Fibroblast of villous mesenchyme (primary cell): ENCODE measurements around the gene LCORL. TPM values are rescaled to one million over a fixed set of nuclear protein-coding genes. Genes with fewer than 3 reads are reported as not detected.
A peak's percentile ranks its signal among the peaks of the same experiment; 100 is the strongest.

Source experiments
- DNase-seq: peaks from one replicate; pipeline ENCODE4 v3.0.0-alpha.2; 2010; ENCODE audit warnings: low read depth
- H3K4me3 ChIP-seq: 2 replicates; pipeline ENCODE4 v1.5.1; 2011; ENCODE audit warnings: low read depth, mild to moderate bottlenecking, low read length
- total RNA-seq: library from RNA; depleted of rRNA; stranded (reverse); fragments of >200 nt; gene quantifications from 2 replicates; pipeline ENCODE4 v1.2.3, GENCODE V29; 2012
- TF ChIP-seq, protein P1 (sequence below): IDR thresholded peaks from 2 replicates; pipeline ENCODE4 v1.5.1; 2012; ENCODE audit warnings: low read depth, mild to moderate bottlenecking, low read length; ENCODE audit not compliant: insufficient read depth

Gene LCORL
- total RNA-seq, 1 donor: 19.4 TPM

DNA sequence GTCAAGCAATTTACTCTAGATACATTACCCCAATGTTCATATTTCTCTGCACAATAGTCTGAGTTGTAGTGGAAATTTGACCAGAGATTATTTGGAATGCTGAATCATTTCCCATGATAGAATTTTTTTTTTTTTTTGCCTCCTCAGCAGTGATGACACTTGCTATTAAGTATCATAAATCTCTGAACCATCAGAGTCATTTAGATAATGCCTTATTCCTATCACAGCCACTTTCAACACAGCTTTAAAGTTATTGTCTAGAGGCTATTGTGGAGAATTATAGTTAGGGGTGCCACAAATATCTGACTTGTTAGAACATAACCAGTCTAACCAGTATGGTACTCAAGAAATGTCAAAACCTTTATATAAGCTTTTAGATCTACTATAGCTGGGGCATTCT lies 79.8 kb downstream of the LCORL start:
- no peak for DNase-seq
- H3K4me3 ChIP-seq: no peak overlapping the region

DNA sequence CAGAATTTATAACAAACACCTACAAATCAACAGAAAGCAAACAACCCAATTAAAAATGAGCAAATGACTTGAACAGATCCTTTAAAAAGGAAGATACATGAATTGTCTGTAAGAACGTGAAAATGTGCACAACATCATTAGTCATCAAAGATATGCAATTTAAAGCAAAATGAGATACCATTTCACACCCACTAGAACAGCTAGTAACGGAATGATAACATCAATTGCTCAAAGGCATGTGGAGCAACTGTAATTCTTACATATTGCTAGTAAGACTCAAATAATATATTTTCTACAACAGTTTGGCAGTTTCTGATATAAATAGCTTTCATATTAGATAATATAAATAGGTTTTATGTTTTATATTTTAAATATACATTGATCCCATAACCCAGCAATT lies 82.5 kb downstream of the LCORL start:
- DNase-seq: peak; percentile 47

More for the DNA sequence above, 79.8 kb downstream of the LCORL start:
- TF ChIP-seq, protein P1, sequence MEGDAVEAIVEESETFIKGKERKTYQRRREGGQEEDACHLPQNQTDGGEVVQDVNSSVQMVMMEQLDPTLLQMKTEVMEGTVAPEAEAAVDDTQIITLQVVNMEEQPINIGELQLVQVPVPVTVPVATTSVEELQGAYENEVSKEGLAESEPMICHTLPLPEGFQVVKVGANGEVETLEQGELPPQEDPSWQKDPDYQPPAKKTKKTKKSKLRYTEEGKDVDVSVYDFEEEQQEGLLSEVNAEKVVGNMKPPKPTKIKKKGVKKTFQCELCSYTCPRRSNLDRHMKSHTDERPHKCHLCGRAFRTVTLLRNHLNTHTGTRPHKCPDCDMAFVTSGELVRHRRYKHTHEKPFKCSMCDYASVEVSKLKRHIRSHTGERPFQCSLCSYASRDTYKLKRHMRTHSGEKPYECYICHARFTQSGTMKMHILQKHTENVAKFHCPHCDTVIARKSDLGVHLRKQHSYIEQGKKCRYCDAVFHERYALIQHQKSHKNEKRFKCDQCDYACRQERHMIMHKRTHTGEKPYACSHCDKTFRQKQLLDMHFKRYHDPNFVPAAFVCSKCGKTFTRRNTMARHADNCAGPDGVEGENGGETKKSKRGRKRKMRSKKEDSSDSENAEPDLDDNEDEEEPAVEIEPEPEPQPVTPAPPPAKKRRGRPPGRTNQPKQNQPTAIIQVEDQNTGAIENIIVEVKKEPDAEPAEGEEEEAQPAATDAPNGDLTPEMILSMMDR: no peak

DNA sequence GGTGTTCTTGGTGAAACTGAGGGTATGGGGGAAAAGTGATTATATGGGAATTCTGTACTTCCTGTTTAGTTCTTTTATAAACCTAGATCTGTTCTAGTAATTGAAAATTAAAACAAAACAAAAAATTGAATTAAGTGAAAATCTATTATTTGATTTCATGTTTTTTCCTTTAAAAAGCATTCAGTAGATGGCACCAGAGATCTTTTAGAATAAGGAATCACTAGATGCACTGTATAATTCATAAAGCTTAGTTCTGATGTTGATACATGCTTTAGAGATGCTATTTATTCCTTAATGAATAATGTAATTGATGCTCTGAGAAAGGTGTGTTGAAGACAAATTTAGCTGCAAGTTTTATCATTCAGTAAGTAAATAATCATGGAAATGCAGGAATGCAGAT lies 87.3 kb downstream of the LCORL start:
- DNase-seq: peak; percentile 11
- H3K4me3 ChIP-seq: no peak overlapping the region
- TF ChIP-seq, protein P1: peak; percentile 23

More for the DNA sequence above, 82.5 kb downstream of the LCORL start:
- TF ChIP-seq, protein P1: no peak
- H3K4me3 ChIP-seq: no peak overlapping the region

DNA sequence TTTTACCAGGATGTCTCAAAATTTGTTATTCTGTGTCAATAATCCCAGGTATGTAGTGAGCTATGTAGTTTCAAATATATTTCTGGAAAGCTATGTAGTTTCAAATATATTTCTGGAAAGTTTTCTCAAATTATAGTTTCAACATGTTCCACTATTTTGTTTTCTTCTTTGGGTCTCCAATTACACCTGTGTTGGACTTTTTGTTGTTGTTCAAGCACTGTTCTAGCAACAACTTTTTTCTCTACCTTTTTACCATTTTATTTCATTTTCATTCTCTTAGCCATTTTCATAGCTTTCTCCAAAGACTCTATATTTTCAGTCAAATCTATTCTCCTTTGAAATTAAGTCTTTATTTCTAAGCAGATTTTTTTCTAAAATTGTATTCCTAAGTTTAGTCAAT lies 88.4 kb downstream of the LCORL start:
- TF ChIP-seq, protein P1: no peak
- H3K4me3 ChIP-seq: no peak overlapping the region
- no peak for DNase-seq

DNA sequence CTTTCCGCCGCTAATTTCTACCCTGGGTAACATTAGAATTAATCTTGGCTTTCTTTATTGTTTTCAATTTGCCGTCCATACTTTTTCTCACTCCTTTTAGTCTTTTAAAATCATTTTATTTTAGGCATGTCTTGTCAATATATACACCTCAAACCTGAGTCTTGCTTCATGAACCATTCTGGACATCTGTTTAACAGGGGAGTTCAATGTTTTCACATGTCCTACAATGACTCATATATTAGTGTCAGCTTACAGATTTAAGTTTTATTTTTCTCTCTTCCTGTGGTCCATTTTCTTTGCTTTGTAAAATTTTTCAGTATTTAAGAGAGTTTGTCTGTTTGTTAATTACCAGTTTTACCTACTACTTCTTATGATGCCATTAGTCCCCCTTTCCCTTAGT lies 89.5 kb downstream of the LCORL start:
- TF ChIP-seq, protein P1: no peak
- DNase-seq: peak; percentile 31
- no peak overlapping the region for H3K4me3 ChIP-seq

DNA sequence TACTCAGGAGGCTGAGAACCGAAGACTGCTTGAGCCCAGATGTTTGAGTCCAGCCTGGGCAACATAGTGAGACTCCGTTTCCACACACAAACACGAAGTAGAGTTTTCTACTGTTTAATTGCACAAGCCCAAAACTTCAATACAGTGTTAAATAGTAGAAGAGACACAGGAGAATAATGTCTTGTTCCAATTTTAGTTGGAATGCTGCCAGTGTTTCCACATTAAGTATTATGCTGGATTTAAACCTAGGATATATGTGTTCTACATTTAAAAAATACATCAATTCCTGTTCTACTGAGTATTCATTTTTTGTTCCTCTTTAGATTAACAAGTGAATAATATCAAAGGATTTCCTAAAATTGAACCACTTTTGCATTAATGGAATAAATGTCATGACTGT lies 91.3 kb downstream of the LCORL start:
- no peak overlapping the region for H3K4me3 ChIP-seq
- DNase-seq: no peak
- TF ChIP-seq, protein P1: no peak

DNA sequence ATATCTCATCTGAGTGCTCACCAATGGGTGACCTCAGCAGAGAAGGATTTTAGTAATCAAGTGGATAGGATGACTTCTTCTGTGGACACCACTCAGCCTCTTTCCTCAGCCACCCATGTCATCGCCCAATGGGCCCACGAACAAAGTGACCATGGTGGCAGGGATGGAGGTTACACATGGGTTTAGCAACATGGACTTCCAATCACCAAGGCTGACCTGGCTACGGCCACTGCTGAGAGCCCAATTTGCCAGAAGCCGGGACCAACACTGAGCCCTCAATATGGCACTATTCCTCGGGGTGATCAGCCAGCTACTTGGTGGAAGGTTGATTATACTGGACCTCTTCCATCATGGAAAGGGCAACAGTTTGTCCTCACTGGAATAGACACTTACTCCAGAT lies 97.4 kb downstream of the LCORL start:
- TF ChIP-seq, protein P1: no peak
- no peak overlapping the region for H3K4me3 ChIP-seq
- DNase-seq: no peak
